MM.1S (cell line): ENCODE measurements around the gene GFER.

Experiments used
- DNase-seq: peaks from one replicate; pipeline ENCODE4 v3.0.0-alpha.2; 2015
- H2AFZ ChIP-seq: fragments of 300-600 bp; sonication (generic); 2 replicates; pipeline ENCODE4 v1.6.0; 2016; ENCODE audit warnings: antibody characterized with exemption, low read length
- H3F3A ChIP-seq: fragments of 300-600 bp; sonication (generic); 2 replicates; pipeline ENCODE4 v1.6.1; 2016; ENCODE audit warnings: mild to moderate bottlenecking, antibody characterized with exemption, low read length, moderate library complexity, mixed read lengths; ENCODE audit not compliant: insufficient read depth
- H3K27ac ChIP-seq: fragments of 300-600 bp; sonication (generic); 2 replicates; pipeline ENCODE4 v1.5.1; 2016; ENCODE audit warnings: mild to moderate bottlenecking, low read length
- H3K27me3 ChIP-seq: fragments of 300-600 bp; sonication (generic); replicated peaks from 2 replicates; pipeline ENCODE4 v1.6.0; 2016; ENCODE audit warnings: low read length; ENCODE audit not compliant: insufficient read depth
- H3K36me3 ChIP-seq: fragments of 300-600 bp; sonication (generic); replicated peaks from 2 replicates; pipeline ENCODE4 v1.6.1; 2016; ENCODE audit warnings: mild to moderate bottlenecking, low read length, mixed read lengths; ENCODE audit not compliant: insufficient read depth
- H3K4me1 ChIP-seq: fragments of 300-600 bp; sonication (generic); 2 replicates; pipeline ENCODE4 v1.6.1; 2016; ENCODE audit warnings: low read length, mixed read lengths
- H3K4me2 ChIP-seq: fragments of 300-600 bp; sonication (generic); 2 replicates; pipeline ENCODE4 v1.6.0; 2016; ENCODE audit warnings: low read depth, low read length
- H3K4me3 ChIP-seq: fragments of 300-600 bp; sonication (generic); 2 replicates; pipeline ENCODE4 v1.5.1; 2016; ENCODE audit warnings: low read length, mixed read lengths
- H3K79me2 ChIP-seq: fragments of 300-600 bp; sonication (generic); 2 replicates; pipeline ENCODE4 v1.6.1; 2016; ENCODE audit warnings: mixed run types, low read length, mixed read lengths
- H3K9ac ChIP-seq: fragments of 300-600 bp; sonication (generic); 2 replicates; pipeline ENCODE4 v1.6.1; 2016; ENCODE audit warnings: low read length, mixed read lengths
- H3K9me2 ChIP-seq: fragments of 300-600 bp; sonication (generic); replicated peaks from 2 replicates; pipeline ENCODE4 v1.6.1; 2016; ENCODE audit warnings: mild to moderate bottlenecking, low read length, mixed read lengths; ENCODE audit not compliant: insufficient read depth
- H3K9me3 ChIP-seq: fragments of 300-600 bp; sonication (generic); replicated peaks from 2 replicates; pipeline ENCODE4 v1.6.1; 2016; ENCODE audit warnings: mild to moderate bottlenecking, low read length, mixed read lengths; ENCODE audit not compliant: insufficient read depth
- H4K20me1 ChIP-seq: fragments of 300-600 bp; sonication (generic); 2 replicates; pipeline ENCODE4 v1.6.1; 2016; ENCODE audit warnings: mild to moderate bottlenecking, low read length, moderate library complexity, mixed read lengths; ENCODE audit not compliant: insufficient read depth
- EZH2 ChIP-seq: fragments of 300-600 bp; sonication (generic); optimal IDR thresholded peaks from 2 replicates; pipeline ENCODE3; 2017; ENCODE audit warnings: low read depth, mild to moderate bottlenecking, antibody characterized with exemption, low read length, mixed read lengths
- EZH2phosphoT487 ChIP-seq: fragments of 300-600 bp; sonication (generic); IDR thresholded peaks from 2 replicates; pipeline ENCODE4 v1.6.1; 2018; ENCODE audit warnings: antibody characterized with exemption, low read length
- TF ChIP-seq, protein P1 (sequence below): fragments of 300-600 bp; sonication (generic); IDR thresholded peaks from 2 replicates; pipeline ENCODE4 v1.5.1; 2016; ENCODE audit warnings: antibody characterized with exemption, low read length, mixed read lengths

GFER gene

DNA sequence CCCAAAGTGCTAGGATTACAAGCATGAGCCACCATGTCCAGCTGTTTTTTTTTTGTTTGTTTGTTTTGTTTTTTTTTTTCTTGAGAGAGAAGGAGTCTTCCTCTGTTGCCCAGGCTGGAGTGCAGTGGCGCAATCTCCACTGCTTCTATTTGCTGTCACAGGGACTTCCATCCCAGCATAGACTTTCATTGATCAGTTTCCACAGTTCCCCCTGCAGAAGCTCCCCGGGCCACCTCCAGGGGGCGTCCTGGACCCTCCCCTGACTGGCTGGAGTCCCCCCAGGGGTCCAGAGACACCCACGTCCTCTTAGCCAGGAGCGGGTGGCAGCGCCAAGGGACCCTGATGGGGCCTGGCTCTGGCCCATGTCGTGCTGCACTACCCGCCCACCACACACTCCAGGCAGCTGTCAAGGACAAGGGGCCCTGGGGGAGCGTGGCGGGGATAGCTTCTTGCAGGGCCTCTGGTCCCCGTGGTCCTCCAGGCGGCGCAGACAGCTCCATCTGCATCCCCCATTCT is 32.5 kb downstream of the GFER start:
- Histone ChIP-seq H3K4me1 (no peaks in the 10 kb centered on the region), H3K9me2 (no peaks in the 10 kb centered on the region), H3K9ac (no peak overlapping the region), H3K4me2 (no peak overlapping the region), H4K20me1 (no peaks in the 10 kb centered on the region), H3K4me3 (no peak overlapping the region), H3K9me3 (no peaks in the 10 kb centered on the region), H3K27ac (no peak overlapping the region), H2AFZ (no peak overlapping the region), H3F3A (no peaks in the 10 kb centered on the region), H3K36me3 (no peaks in the 10 kb centered on the region), H3K79me2 (no peaks in the 10 kb centered on the region), H3K27me3 (peaks cover 22% of the 10 kb centered on the region)
- TF ChIP-seq EZH2phosphoT487, result no peak
- TF ChIP-seq, protein P1, sequence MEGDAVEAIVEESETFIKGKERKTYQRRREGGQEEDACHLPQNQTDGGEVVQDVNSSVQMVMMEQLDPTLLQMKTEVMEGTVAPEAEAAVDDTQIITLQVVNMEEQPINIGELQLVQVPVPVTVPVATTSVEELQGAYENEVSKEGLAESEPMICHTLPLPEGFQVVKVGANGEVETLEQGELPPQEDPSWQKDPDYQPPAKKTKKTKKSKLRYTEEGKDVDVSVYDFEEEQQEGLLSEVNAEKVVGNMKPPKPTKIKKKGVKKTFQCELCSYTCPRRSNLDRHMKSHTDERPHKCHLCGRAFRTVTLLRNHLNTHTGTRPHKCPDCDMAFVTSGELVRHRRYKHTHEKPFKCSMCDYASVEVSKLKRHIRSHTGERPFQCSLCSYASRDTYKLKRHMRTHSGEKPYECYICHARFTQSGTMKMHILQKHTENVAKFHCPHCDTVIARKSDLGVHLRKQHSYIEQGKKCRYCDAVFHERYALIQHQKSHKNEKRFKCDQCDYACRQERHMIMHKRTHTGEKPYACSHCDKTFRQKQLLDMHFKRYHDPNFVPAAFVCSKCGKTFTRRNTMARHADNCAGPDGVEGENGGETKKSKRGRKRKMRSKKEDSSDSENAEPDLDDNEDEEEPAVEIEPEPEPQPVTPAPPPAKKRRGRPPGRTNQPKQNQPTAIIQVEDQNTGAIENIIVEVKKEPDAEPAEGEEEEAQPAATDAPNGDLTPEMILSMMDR, result peak; percentile 40
- DNase-seq, result peak; percentile 5

DNA sequence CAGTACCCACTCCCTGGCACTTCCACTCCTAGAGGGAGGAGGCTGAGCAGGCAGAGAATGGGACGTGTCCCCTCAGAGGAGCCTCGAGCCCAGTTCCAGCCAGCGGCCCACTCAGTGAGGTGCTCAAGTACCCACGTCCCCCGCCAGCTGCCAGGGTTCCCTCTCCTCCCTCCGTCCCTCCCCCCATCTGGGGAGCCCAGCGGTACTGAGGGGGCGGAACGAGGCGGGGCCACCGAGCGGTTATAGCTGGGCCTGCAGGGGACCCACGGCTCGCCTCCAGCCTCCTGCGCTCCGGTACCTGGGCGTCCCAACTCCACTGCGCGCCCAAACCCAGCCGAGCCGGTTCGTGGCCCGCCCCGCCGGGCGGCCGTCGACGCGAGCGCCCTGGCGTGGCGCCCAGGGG is 35.5 kb downstream of the GFER start, which contains the start of gene NPW:
NPW (plus strand) TSS at position 268 of the 403 bp plus-strand sequence.
- Histone ChIP-seq H3K4me1 (peaks cover 5% of the 10 kb centered on the region; the same call in 1 of the 2 replicates), H3F3A (no peaks in the 10 kb centered on the region), H3K36me3 (no peaks in the 10 kb centered on the region), H2AFZ (no peak within 1 kb of the TSS), H3K9me3 (no peaks in the 10 kb centered on the region), H3K9ac (no peak within 1 kb of the TSS), H3K79me2 (no peaks in the 10 kb centered on the region), H3K4me3 (no peak within 1 kb of the TSS), H3K4me2 (no peak within 1 kb of the TSS), H4K20me1 (no peaks in the 10 kb centered on the region), H3K9me2 (no peaks in the 10 kb centered on the region), H3K27me3 (peaks cover 29% of the 10 kb centered on the region), H3K27ac (no peak within 1 kb of the TSS)
- no peak for DNase-seq
- TF ChIP-seq, protein P1, result no peak
- TF ChIP-seq EZH2 (no peak), EZH2phosphoT487 (no peak)

DNA sequence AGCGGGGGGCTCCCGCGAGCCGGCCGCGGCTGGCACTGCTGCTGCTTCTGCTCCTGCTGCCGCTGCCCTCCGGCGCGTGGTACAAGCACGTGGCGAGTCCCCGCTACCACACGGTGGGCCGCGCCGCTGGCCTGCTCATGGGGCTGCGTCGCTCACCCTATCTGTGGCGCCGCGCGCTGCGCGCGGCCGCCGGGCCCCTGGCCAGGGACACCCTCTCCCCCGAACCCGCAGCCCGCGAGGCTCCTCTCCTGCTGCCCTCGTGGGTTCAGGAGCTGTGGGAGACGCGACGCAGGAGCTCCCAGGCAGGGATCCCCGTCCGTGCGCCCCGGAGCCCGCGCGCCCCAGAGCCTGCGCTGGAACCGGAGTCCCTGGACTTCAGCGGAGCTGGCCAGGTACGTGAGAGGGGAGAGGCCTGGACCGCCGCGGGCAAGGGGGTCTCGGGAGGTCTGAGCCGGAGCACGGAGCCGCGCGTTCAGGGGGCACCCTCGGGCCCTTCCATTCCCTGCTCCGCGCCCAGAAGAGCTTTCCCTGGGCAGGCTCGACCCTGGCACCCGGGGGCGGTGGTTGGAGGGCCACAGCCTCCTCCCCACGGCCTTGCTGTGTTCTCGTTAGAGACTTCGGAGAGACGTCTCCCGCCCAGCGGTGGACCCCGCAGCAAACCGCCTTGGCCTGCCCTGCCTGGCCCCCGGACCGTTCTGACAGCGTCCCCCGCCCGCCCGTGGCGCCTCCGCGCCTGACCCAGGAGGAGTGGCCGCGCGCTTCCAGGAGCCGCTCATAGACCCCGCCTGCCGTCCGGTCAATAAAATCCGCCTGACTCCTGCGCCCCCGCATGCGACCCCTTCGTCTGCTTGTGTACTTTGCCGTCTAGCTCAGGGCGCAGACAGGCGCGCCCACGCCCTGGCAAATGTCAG is 36.2 kb downstream of the GFER start:
- Histone ChIP-seq H3K4me1 (peaks cover 5% of the 10 kb centered on the region; the same call in 1 of the 2 replicates), H3K9ac (no peak overlapping the region)

More for the DNA sequence above, 36.2 kb downstream of the GFER start:
- no peaks in the 10 kb centered on the region for H3F3A ChIP-seq
- H3K9me2 ChIP-seq, result no peaks in the 10 kb centered on the region
- DNase-seq, result no peak
- H4K20me1 ChIP-seq, result no peaks in the 10 kb centered on the region
- no peaks in the 10 kb centered on the region for H3K36me3 ChIP-seq
- H3K27ac ChIP-seq, result no peak overlapping the region
- no peak overlapping the region for H3K4me3 ChIP-seq
- H2AFZ ChIP-seq, result no peak overlapping the region
- H3K79me2 ChIP-seq, result no peaks in the 10 kb centered on the region
- peaks cover 29% of the 10 kb centered on the region for H3K27me3 ChIP-seq
- H3K9me3 ChIP-seq, result no peaks in the 10 kb centered on the region
- TF ChIP-seq EZH2 (no peak), EZH2phosphoT487 (no peak)
- TF ChIP-seq, protein P1, result no peak
- no peak overlapping the region for H3K4me2 ChIP-seq
